ENCODE results near the gene LYG2.
"Not testable (repeated sequence)": the region's sequence is repeated elsewhere in the genome, so short reads cannot be mapped to it uniquely, and the experiment has no call there.

LYG2 gene, protein sequence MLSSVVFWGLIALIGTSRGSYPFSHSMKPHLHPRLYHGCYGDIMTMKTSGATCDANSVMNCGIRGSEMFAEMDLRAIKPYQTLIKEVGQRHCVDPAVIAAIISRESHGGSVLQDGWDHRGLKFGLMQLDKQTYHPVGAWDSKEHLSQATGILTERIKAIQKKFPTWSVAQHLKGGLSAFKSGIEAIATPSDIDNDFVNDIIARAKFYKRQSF

DNA sequence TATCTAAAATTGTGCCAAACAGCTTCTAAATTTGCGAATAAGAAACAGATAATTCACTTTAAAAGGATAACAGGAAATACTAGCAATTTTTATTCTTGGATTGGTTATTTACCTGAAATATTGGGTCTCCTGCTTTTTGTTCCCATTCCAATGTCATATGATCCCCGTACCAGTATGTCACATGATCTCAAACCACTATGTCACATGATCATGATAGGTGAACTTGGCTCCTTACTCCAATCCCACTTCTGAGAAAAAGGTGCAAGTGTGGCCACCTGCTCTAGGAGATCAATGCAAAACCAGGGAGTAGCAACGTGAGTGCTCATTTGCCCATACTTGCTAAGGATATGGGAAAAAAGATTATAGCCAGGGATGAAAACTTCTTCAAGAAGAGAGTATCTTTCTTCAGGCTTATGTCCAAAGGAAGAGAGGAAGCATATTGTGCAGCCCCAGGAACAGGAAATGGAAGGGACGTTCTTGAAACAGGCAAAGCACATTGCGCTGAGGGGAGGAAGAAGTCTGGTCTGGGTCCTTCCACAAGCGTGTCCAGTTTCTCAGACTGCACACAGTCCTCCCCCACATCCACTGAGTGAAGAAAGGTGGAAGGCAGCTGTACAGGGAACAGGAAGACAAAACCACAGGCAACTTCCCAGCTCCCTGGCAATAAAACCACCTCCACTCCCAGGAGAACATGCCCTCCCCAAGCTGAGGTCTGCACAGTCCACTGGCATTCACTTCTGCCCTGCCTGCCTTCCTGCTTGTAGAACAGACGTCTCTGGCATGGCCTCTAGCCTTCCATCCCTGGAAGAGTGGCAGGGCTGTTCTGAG, at the start of gene LYG2:
LYG2 (minus strand) TSS at position 176 of the 828 bp plus-strand sequence. CDS start 1,406 bp downstream, outside the sequence.
- Histone ChIP-seq H4K20me1 (ENCODE audit: insufficient read depth, low read length) (no peaks in the 10 kb centered on the region), H3K4me1 (ENCODE audit: low read length) (no peaks in the 10 kb centered on the region), H2AFZ (ENCODE audit: low read depth, low read length) (no peak within 1 kb of the TSS), H3K27ac (ENCODE audit: low read length) (no peak within 1 kb of the TSS), H3K4me3 (ENCODE audit: low read length) (no peak within 1 kb of the TSS), H3K9me3 (ENCODE audit: insufficient read depth, low read length) (no peaks in the 10 kb centered on the region), H3K79me2 (ENCODE audit: low read length) (no peaks in the 10 kb centered on the region), H3K27me3 (ENCODE audit: low read depth, low read length) (no peaks in the 10 kb centered on the region), H3K9ac (ENCODE audit: low read length) (no peak within 1 kb of the TSS), H3K36me3 (replicated peaks; ENCODE audit: low read depth, low read length) (no peaks in the 10 kb centered on the region), H3K4me2 (ENCODE audit: low read length) (no peak within 1 kb of the TSS)
- TF ChIP-seq EZH2phosphoT487 (IDR thresholded peaks at IDR 0.05; ENCODE audit: low read depth): no peak
- TF ChIP-seq, protein P1, sequence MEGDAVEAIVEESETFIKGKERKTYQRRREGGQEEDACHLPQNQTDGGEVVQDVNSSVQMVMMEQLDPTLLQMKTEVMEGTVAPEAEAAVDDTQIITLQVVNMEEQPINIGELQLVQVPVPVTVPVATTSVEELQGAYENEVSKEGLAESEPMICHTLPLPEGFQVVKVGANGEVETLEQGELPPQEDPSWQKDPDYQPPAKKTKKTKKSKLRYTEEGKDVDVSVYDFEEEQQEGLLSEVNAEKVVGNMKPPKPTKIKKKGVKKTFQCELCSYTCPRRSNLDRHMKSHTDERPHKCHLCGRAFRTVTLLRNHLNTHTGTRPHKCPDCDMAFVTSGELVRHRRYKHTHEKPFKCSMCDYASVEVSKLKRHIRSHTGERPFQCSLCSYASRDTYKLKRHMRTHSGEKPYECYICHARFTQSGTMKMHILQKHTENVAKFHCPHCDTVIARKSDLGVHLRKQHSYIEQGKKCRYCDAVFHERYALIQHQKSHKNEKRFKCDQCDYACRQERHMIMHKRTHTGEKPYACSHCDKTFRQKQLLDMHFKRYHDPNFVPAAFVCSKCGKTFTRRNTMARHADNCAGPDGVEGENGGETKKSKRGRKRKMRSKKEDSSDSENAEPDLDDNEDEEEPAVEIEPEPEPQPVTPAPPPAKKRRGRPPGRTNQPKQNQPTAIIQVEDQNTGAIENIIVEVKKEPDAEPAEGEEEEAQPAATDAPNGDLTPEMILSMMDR (IDR thresholded peaks at IDR 0.05; ENCODE audit: low read depth, low read length): no peak

DNA sequence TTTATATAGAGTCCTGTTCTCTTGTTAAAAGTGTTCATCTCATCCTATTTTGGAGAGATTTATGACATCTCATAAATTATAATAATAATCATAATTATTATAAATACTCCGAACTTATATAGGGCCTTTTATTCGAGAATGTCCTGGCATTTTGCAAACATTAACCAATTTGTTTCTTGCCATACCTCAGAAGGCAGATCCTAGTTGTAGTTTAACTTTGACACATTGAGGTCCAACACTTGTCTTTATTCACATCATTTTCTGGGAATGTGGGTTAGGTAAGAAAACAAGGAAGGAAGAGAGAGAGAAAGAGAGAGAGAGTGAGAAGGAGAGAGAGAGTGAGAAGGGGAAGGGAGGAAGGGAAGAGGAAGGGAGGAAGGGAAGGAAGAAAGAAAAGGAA, 45.6 kb upstream of the LYG2 start, which contains the start of gene LYG1:
LYG1 (minus strand) TSS at position 101 of the 400 bp plus-strand sequence. CDS start 5,527 bp downstream, outside the sequence.
- H4K20me1 ChIP-seq (ENCODE audit: insufficient read depth, low read length); H3K4me2 ChIP-seq (ENCODE audit: low read length); H3K9ac ChIP-seq (ENCODE audit: low read length); H3K27ac ChIP-seq (ENCODE audit: low read length); H3K9me3 ChIP-seq (ENCODE audit: insufficient read depth, low read length); H3K27me3 ChIP-seq (ENCODE audit: low read depth, low read length); H3K79me2 ChIP-seq (ENCODE audit: low read length); H3K4me1 ChIP-seq (ENCODE audit: low read length); H3K36me3 ChIP-seq (replicated peaks; ENCODE audit: low read depth, low read length); H3K4me3 ChIP-seq (ENCODE audit: low read length); H2AFZ ChIP-seq (ENCODE audit: low read depth, low read length): not testable (repeated sequence)

DNA sequence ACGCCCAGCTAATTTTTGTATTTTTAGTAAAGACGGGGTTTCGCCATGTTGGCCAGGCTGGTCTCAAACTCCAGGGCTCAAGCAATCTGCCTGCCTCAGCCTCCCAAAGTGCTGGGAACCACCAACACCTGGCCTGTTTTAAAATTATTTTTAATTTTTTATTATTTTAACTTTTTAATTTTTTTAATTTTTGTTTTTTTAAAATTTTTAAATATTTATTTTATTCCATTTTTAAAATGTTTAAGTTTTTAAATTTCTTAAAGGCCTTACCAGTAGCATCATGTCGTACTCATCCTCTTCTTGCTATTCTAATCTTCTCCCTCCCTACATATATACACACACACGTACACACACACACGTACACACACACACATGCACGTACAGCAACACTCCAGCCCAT, 44.1 kb upstream of the LYG2 start:
- Histone ChIP-seq H3K4me3 (ENCODE audit: low read length) (no peak overlapping the region), H4K20me1 (ENCODE audit: insufficient read depth, low read length) (no peaks in the 10 kb centered on the region), H3K4me2 (ENCODE audit: low read length) (no peak overlapping the region), H3K27ac (ENCODE audit: low read length) (no peak overlapping the region), H3K9me3 (ENCODE audit: insufficient read depth, low read length) (no peaks in the 10 kb centered on the region), H3K27me3 (ENCODE audit: low read depth, low read length) (no peaks in the 10 kb centered on the region), H2AFZ (ENCODE audit: low read depth, low read length) (no peak overlapping the region), H3K4me1 (ENCODE audit: low read length) (no peaks in the 10 kb centered on the region), H3K9ac (ENCODE audit: low read length) (no peak overlapping the region), H3K36me3 (replicated peaks; ENCODE audit: low read depth, low read length) (no peaks in the 10 kb centered on the region), H3K79me2 (ENCODE audit: low read length) (no peaks in the 10 kb centered on the region)
- TF ChIP-seq EZH2phosphoT487 (IDR thresholded peaks at IDR 0.05; ENCODE audit: low read depth): no peak
- TF ChIP-seq, protein P1 (IDR thresholded peaks at IDR 0.05; ENCODE audit: low read depth, low read length): no peak

DNA sequence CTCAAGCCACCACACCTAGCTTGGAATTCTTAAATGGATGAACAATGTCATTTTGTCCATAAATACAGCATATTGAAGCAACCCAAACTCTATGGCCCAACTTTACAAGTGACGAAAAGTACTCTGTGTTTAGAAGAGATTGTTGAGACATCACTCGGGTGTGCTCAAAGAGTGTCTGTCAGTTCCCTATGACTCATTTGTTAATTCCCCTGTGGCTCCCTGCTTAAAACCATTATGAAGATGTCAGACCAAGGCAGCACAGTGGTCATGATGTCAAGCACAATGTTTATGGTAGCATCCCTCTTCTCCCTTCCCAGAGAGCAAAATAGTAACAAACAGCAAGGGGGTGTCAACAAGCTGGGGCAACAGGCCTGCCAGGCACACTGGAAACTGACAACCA, 42.5 kb upstream of the LYG2 start:
- H2AFZ ChIP-seq (ENCODE audit: low read depth, low read length): no peak overlapping the region
- no peak overlapping the region for H3K4me2 ChIP-seq (ENCODE audit: low read length)
- no peak overlapping the region for H3K27ac ChIP-seq (ENCODE audit: low read length)
- no peaks in the 10 kb centered on the region for H3K36me3 ChIP-seq (replicated peaks; ENCODE audit: low read depth, low read length)
- H3K9me3 ChIP-seq (ENCODE audit: insufficient read depth, low read length): no peaks in the 10 kb centered on the region
- H3K27me3 ChIP-seq (ENCODE audit: low read depth, low read length): no peaks in the 10 kb centered on the region
- H4K20me1 ChIP-seq (ENCODE audit: insufficient read depth, low read length): no peaks in the 10 kb centered on the region
- no peaks in the 10 kb centered on the region for H3K4me1 ChIP-seq (ENCODE audit: low read length)
- TF ChIP-seq, protein P1 (IDR thresholded peaks at IDR 0.05; ENCODE audit: low read depth, low read length): no peak
- TF ChIP-seq EZH2phosphoT487 (IDR thresholded peaks at IDR 0.05; ENCODE audit: low read depth): no peak
- H3K4me3 ChIP-seq (ENCODE audit: low read length): no peak overlapping the region
- H3K79me2 ChIP-seq (ENCODE audit: low read length): no peaks in the 10 kb centered on the region
- no peak overlapping the region for H3K9ac ChIP-seq (ENCODE audit: low read length)
